ENCODE results near the gene KIAA0232.
"Not testable (repeated sequence)": the region's sequence is repeated elsewhere in the genome, so short reads cannot be mapped to it uniquely, and the experiment has no call there.

Gene KIAA0232

GRCh38 chr4:6889101-6889735 is 106.7 kb downstream of the KIAA0232 start:
- DNase-seq (ENCODE audit: extremely low spot score) = no peak
- TF ChIP-seq CTBP1 (IDR thresholded peaks at IDR 0.05; ENCODE audit: borderline replicate concordance) (no peak), ARNT (IDR thresholded peaks at IDR 0.05) (no peak), NFRKB (IDR thresholded peaks at IDR 0.05) (no peak), FOXK2 (IDR thresholded peaks at IDR 0.05) (no peak), L3MBTL2 (conservative IDR thresholded peaks at IDR 0.05) (no peak), FOXM1 (IDR thresholded peaks at IDR 0.05; ENCODE audit: borderline replicate concordance) (no peak), HDGF (IDR thresholded peaks at IDR 0.05; ENCODE audit: borderline replicate concordance) (no peak), BHLHE40 (IDR thresholded peaks at IDR 0.05; ENCODE audit: borderline replicate concordance) (no peak), SP1 (IDR thresholded peaks at IDR 0.05) (no peak), LEF1 (IDR thresholded peaks at IDR 0.05; ENCODE audit: borderline replicate concordance) (no peak), SUZ12 (IDR thresholded peaks at IDR 0.05) (no peak), ELF4 (IDR thresholded peaks at IDR 0.05) (no peak), TARDBP (IDR thresholded peaks at IDR 0.05) (no peak)
- TF ChIP-seq, protein P1, sequence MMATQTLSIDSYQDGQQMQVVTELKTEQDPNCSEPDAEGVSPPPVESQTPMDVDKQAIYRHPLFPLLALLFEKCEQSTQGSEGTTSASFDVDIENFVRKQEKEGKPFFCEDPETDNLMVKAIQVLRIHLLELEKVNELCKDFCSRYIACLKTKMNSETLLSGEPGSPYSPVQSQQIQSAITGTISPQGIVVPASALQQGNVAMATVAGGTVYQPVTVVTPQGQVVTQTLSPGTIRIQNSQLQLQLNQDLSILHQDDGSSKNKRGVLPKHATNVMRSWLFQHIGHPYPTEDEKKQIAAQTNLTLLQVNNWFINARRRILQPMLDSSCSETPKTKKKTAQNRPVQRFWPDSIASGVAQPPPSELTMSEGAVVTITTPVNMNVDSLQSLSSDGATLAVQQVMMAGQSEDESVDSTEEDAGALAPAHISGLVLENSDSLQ (IDR thresholded peaks at IDR 0.05) = no peak
- POLR2A ChIA-PET = no interaction called here
- CTCF ChIA-PET = no interaction called here

- TF ChIP-seq L3MBTL2 (conservative IDR thresholded peaks at IDR 0.05) = no peak
- no peak for TF ChIP-seq CTBP1 (IDR thresholded peaks at IDR 0.05; ENCODE audit: borderline replicate concordance)
- TF ChIP-seq TARDBP (IDR thresholded peaks at IDR 0.05) = no peak
- TF ChIP-seq, protein P1 (IDR thresholded peaks at IDR 0.05) = no peak
- no peak for TF ChIP-seq SUZ12 (IDR thresholded peaks at IDR 0.05)
- no peak for TF ChIP-seq HDGF (IDR thresholded peaks at IDR 0.05; ENCODE audit: borderline replicate concordance)
- no peak for TF ChIP-seq FOXM1 (IDR thresholded peaks at IDR 0.05; ENCODE audit: borderline replicate concordance)
- no peak for TF ChIP-seq FOXA1 (IDR thresholded peaks at IDR 0.05)
- TF ChIP-seq NFRKB (IDR thresholded peaks at IDR 0.05) = no peak
- TF ChIP-seq LEF1 (IDR thresholded peaks at IDR 0.05; ENCODE audit: borderline replicate concordance) = no peak
- no peak for DNase-seq (ENCODE audit: extremely low spot score)
- ChIA-PET CTCF (no interaction called here), POLR2A (no interaction called here)
These were observed 107.3 kb downstream of the KIAA0232 start for GRCh38 chr4:6889736-6890324.

DNA sequence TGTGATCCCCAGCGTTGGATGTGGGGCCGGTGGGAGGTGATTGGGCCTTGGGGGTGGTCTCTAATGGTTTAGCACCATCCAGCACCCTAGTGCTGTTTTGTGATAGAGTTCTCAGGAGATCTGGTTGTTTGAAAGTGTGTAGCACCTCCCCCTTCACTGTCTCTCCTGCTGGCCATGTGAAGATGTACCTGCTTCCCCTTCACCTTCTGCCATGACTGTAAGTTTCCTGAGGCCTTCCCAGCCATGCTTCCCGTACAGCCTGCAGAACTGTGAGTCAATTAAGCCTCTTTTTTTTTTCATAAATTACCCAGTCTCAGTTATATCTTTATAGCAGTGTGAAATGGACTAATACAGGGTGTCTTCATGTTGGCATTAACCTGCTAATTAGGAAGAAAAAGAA is 107.8 kb downstream of the KIAA0232 start:
- TF ChIP-seq ARNT (IDR thresholded peaks at IDR 0.05) (no peak), FOXA1 (IDR thresholded peaks at IDR 0.05) (no peak), BHLHE40 (IDR thresholded peaks at IDR 0.05; ENCODE audit: borderline replicate concordance) (no peak), ZNF384 (IDR thresholded peaks at IDR 0.05) (no peak), LEF1 (IDR thresholded peaks at IDR 0.05; ENCODE audit: borderline replicate concordance) (no peak), FOXK2 (IDR thresholded peaks at IDR 0.05) (no peak), L3MBTL2 (conservative IDR thresholded peaks at IDR 0.05) (no peak), TARDBP (IDR thresholded peaks at IDR 0.05) (no peak), CTBP1 (IDR thresholded peaks at IDR 0.05; ENCODE audit: borderline replicate concordance) (no peak), ELF4 (IDR thresholded peaks at IDR 0.05) (no peak), FOXM1 (IDR thresholded peaks at IDR 0.05; ENCODE audit: borderline replicate concordance) (no peak), NFRKB (IDR thresholded peaks at IDR 0.05) (no peak), SUZ12 (IDR thresholded peaks at IDR 0.05) (no peak), HDGF (IDR thresholded peaks at IDR 0.05; ENCODE audit: borderline replicate concordance) (no peak), SP1 (IDR thresholded peaks at IDR 0.05) (no peak)
- TF ChIP-seq, protein P1 (IDR thresholded peaks at IDR 0.05) = no peak
- ChIA-PET POLR2A (no interaction called here), CTCF (no interaction called here)
- no peak for DNase-seq (ENCODE audit: extremely low spot score)

DNA sequence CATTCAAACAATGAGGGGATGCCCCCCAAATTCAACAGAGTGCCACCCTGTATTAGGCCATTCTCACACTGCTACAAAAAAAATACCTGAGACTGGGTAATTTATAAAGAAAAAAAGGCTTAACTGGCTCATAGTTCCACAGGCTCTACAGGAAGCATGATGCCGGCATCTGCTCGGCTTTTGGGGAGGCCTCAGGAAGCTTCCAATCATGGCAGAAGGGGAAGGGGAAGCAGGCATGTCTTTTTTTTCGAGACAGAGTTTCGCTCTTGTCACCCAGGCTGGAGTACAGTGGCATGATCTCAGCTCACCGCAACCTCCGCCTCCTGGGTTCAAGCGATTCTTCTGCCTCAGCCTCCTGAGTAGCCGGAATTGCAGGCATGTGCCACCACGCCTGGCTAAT is 108.4 kb downstream of the KIAA0232 start:
- CTCF ChIA-PET; POLR2A ChIA-PET; DNase-seq (ENCODE audit: extremely low spot score): not testable (repeated sequence)

GRCh38 chr4:6891436-6892170 is 109.1 kb downstream of the KIAA0232 start:
- POLR2A ChIA-PET = interaction anchor here (1.9 kb wide), 1 partner anchor 176 kb away, joined by 5 read pairs; the partner anchor contains the start of gene GRPEL1
- DNase-seq (ENCODE audit: extremely low spot score) = no peak
- CTCF ChIA-PET = no interaction called here
- TF ChIP-seq SP1 (IDR thresholded peaks at IDR 0.05) = no peak
- TF ChIP-seq FOXA1 (IDR thresholded peaks at IDR 0.05) = no peak
- no peak for TF ChIP-seq HDGF (IDR thresholded peaks at IDR 0.05; ENCODE audit: borderline replicate concordance)
- TF ChIP-seq SUZ12 (IDR thresholded peaks at IDR 0.05) = no peak
- no peak for TF ChIP-seq CTBP1 (IDR thresholded peaks at IDR 0.05; ENCODE audit: borderline replicate concordance)
- TF ChIP-seq, protein P1 (IDR thresholded peaks at IDR 0.05) = no peak
- no peak for TF ChIP-seq FOXM1 (IDR thresholded peaks at IDR 0.05; ENCODE audit: borderline replicate concordance)
- TF ChIP-seq ELF4 (IDR thresholded peaks at IDR 0.05) = no peak
- TF ChIP-seq L3MBTL2 (conservative IDR thresholded peaks at IDR 0.05) = no peak
- no peak for TF ChIP-seq LEF1 (IDR thresholded peaks at IDR 0.05; ENCODE audit: borderline replicate concordance)
- no peak for TF ChIP-seq BHLHE40 (IDR thresholded peaks at IDR 0.05; ENCODE audit: borderline replicate concordance)
- TF ChIP-seq ARNT (IDR thresholded peaks at IDR 0.05) = no peak
- no peak for TF ChIP-seq FOXK2 (IDR thresholded peaks at IDR 0.05)
- TF ChIP-seq TARDBP (IDR thresholded peaks at IDR 0.05) = no peak
- no peak for TF ChIP-seq ZNF384 (IDR thresholded peaks at IDR 0.05)
- TF ChIP-seq NFRKB (IDR thresholded peaks at IDR 0.05) = no peak

All from HEK293T (cell line).